Trophoblast cell (in vitro differentiated cells and primary cell): Measurements from ENCODE around the gene RALGDS.

Experiments used
- DNase-seq, 2 donors: peaks; one replicate each; pipeline ENCODE4 v3.0.0-alpha.2; 2016
- H2AFZ ChIP-seq: 2 replicates; pipeline ENCODE4 v1.6.1; 2013; ENCODE audit warnings: low read length, moderate library complexity, mild to moderate bottlenecking; ENCODE audit not compliant: insufficient read depth, poor library complexity
- H2AK5ac ChIP-seq: 2 replicates; pipeline ENCODE4 v1.6.1; 2013; ENCODE audit warnings: mild to moderate bottlenecking, low read length
- H2BK120ac ChIP-seq: 2 replicates; pipeline ENCODE4 v1.6.1; 2013; ENCODE audit warnings: low read length, mild to moderate bottlenecking, moderate library complexity; ENCODE audit not compliant: insufficient read depth, poor library complexity
- H2BK12ac ChIP-seq: 2 replicates; pipeline ENCODE4 v1.6.1; 2013; ENCODE audit warnings: mild to moderate bottlenecking, low read length, moderate library complexity
- H2BK5ac ChIP-seq: 2 replicates; pipeline ENCODE4 v1.6.1; 2013; ENCODE audit warnings: low read length, low read depth, moderate library complexity, mild to moderate bottlenecking; ENCODE audit not compliant: poor library complexity
- H3K14ac ChIP-seq: 2 replicates; pipeline ENCODE4 v1.6.1; 2013; ENCODE audit warnings: mild to moderate bottlenecking, low read length
- H3K18ac ChIP-seq: 2 replicates; pipeline ENCODE4 v1.6.1; 2013; ENCODE audit warnings: mild to moderate bottlenecking, low read length
- H3K23ac ChIP-seq: 2 replicates; pipeline ENCODE4 v1.6.1; 2013; ENCODE audit warnings: low read length
- H3K27ac ChIP-seq: 2 replicates; pipeline ENCODE4 v1.5.1; 2013; ENCODE audit warnings: low read depth, mild to moderate bottlenecking, inconsistent platforms, low read length, moderate library complexity
- H3K27me3 ChIP-seq: 2 replicates; pipeline ENCODE4 v1.6.1; 2013; ENCODE audit warnings: inconsistent platforms, mild to moderate bottlenecking, low read length, moderate library complexity; ENCODE audit not compliant: insufficient read depth
- H3K36me3 ChIP-seq, 2 experiments: 1 replicate in 1 of 2; 2 replicates in 1 of 2; pipeline ENCODE4 v1.6.1; 2013; ENCODE audit warnings: low read length in 2 of 2, mild to moderate bottlenecking in 2 of 2, moderate library complexity in 1 of 2; ENCODE audit not compliant: insufficient read depth in 2 of 2, control insufficient read depth in 1 of 2
- H3K4ac ChIP-seq: 2 replicates; pipeline ENCODE4 v1.6.1; 2013; ENCODE audit warnings: low read depth, mild to moderate bottlenecking, low read length, moderate library complexity
- H3K4me1 ChIP-seq, 2 experiments: 1 replicate in 1 of 2; 2 replicates in 1 of 2; pipeline ENCODE4 v1.6.1; 2013; ENCODE audit warnings: low read length in 2 of 2, mild to moderate bottlenecking in 2 of 2, moderate library complexity in 1 of 2; ENCODE audit not compliant: insufficient read depth in 2 of 2, control insufficient read depth in 1 of 2
- H3K4me2 ChIP-seq: 2 replicates; pipeline ENCODE4 v1.6.1; 2013; ENCODE audit warnings: inconsistent platforms, mild to moderate bottlenecking, low read length, moderate library complexity
- H3K4me3 ChIP-seq: 2 replicates; pipeline ENCODE4 v1.5.1; 2013; ENCODE audit warnings: mild to moderate bottlenecking, low read depth, low read length, inconsistent platforms
- H3K79me1 ChIP-seq: one replicate; pipeline ENCODE4 v1.6.1; 2013; ENCODE audit warnings: low read length
- H3K79me2 ChIP-seq: 2 replicates; pipeline ENCODE4 v1.6.1; 2013; ENCODE audit warnings: low read length, mild to moderate bottlenecking; ENCODE audit not compliant: control insufficient read depth, insufficient read depth, poor library complexity
- H3K9ac ChIP-seq: 2 replicates; pipeline ENCODE4 v1.6.1; 2013; ENCODE audit warnings: mild to moderate bottlenecking, low read length
- H3K9me3 ChIP-seq: 2 replicates; pipeline ENCODE4 v1.6.1; 2013; ENCODE audit warnings: low read depth, mild to moderate bottlenecking, control low read depth, inconsistent platforms, low read length; ENCODE audit not compliant: insufficient read depth
- H4K12ac ChIP-seq: 2 replicates; pipeline ENCODE4 v1.6.1; 2013; ENCODE audit warnings: low read depth, mild to moderate bottlenecking, low read length, moderate library complexity
- H4K8ac ChIP-seq: 2 replicates; pipeline ENCODE4 v1.6.1; 2013; ENCODE audit warnings: low read depth, mild to moderate bottlenecking, low read length, moderate library complexity
- H4K91ac ChIP-seq: one replicate; pipeline ENCODE4 v1.6.1; 2013; ENCODE audit warnings: low read depth, mild to moderate bottlenecking, low read length, moderate library complexity
- WGBS: extraction: QIAGEN DNeasy Blood & Tissue Kit; methylation state at CpG from one replicate; pipeline ENCODE4 v1.1.7; 2013; ENCODE audit warnings: missing lambda C conversion rate; ENCODE audit not compliant: insufficient read length, insufficient coverage; ENCODE audit errors: extremely low coverage; 5-methylcytosine and 5-hydroxymethylcytosine counted together

Gene RALGDS

GRCh38 chr9:133056533-133056932, 64.5 kb downstream of the RALGDS start:
- Histone ChIP-seq H2BK120ac (no peak overlapping the region), H3K18ac (no peak overlapping the region), H3K4me1 (peaks cover 13 to 14% of the 10 kb centered on the region in 2 experiments), H3K23ac (no peak overlapping the region), H3K36me3 (peaks cover 65 to 67% of the 10 kb centered on the region in 2 experiments), H2AFZ (no peak overlapping the region), H3K27me3 (no peaks in the 10 kb centered on the region), H4K91ac (no peak overlapping the region), H3K9me3 (peaks cover 2% of the 10 kb centered on the region), H3K9ac (no peak overlapping the region), H4K12ac (no peak overlapping the region), H2AK5ac (no peak overlapping the region), H3K27ac (no peak overlapping the region), H3K14ac (no peak overlapping the region), H3K79me1 (no peaks in the 10 kb centered on the region), H3K79me2 (no peaks in the 10 kb centered on the region), H3K4me3 (no peak overlapping the region), H2BK5ac (no peak overlapping the region), H3K4ac (no peak overlapping the region), H4K8ac (no peak overlapping the region), H3K4me2 (no peak overlapping the region), H2BK12ac (no peak overlapping the region)
- no peak for DNase-seq
- no CpG with 5 or more reads among the region's 13 CpGs for WGBS

GRCh38 chr9:133055788-133056420, 65.1 kb downstream of the RALGDS start:
- no peak overlapping the region for H3K23ac ChIP-seq
- H3K79me1 ChIP-seq: no peaks in the 10 kb centered on the region
- H3K18ac ChIP-seq: no peak overlapping the region
- H2AFZ ChIP-seq: no peak overlapping the region
- no peak overlapping the region for H2AK5ac ChIP-seq
- peaks cover 2% of the 10 kb centered on the region for H3K9me3 ChIP-seq
- H3K27me3 ChIP-seq: no peaks in the 10 kb centered on the region
- no peak overlapping the region for H3K4me2 ChIP-seq
- H4K8ac ChIP-seq: no peak overlapping the region
- DNase-seq: no peak
- no peak overlapping the region for H2BK120ac ChIP-seq
- H4K91ac ChIP-seq: no peak overlapping the region
- H2BK12ac ChIP-seq: no peak overlapping the region
- peaks cover 8 to 9% of the 10 kb centered on the region in 2 experiments for H3K4me1 ChIP-seq
- WGBS: no CpG with 5 or more reads among the region's 17 CpGs
- H3K36me3 ChIP-seq: peaks cover 70 to 73% of the 10 kb centered on the region in 2 experiments
- H4K12ac ChIP-seq: no peak overlapping the region
- H3K9ac ChIP-seq: no peak overlapping the region
- no peak overlapping the region for H3K14ac ChIP-seq
- H3K4ac ChIP-seq: no peak overlapping the region
- no peak overlapping the region for H3K27ac ChIP-seq
- no peaks in the 10 kb centered on the region for H3K79me2 ChIP-seq
- H2BK5ac ChIP-seq: no peak overlapping the region
- H3K4me3 ChIP-seq: no peak overlapping the region

- H2BK5ac ChIP-seq: no peak overlapping the region
- no peak overlapping the region for H2BK12ac ChIP-seq
- WGBS: no CpG with 5 or more reads among the region's 16 CpGs
- H4K91ac ChIP-seq: no peak overlapping the region
- no peaks in the 10 kb centered on the region for H3K27me3 ChIP-seq
- H3K27ac ChIP-seq: no peak overlapping the region
- H3K4me2 ChIP-seq: no peak overlapping the region
- H2BK120ac ChIP-seq: no peak overlapping the region
- no peak overlapping the region for H3K4ac ChIP-seq
- no peak overlapping the region for H4K12ac ChIP-seq
- H3K9me3 ChIP-seq: peaks cover 2% of the 10 kb centered on the region
- no peak overlapping the region for H2AK5ac ChIP-seq
- H3K4me1 ChIP-seq: peaks cover 4% of the 10 kb centered on the region in 2 experiments
- DNase-seq: no peak
- no peak overlapping the region for H3K14ac ChIP-seq
- no peaks in the 10 kb centered on the region for H3K79me1 ChIP-seq
- H4K8ac ChIP-seq: no peak overlapping the region
- no peak overlapping the region for H2AFZ ChIP-seq
- H3K4me3 ChIP-seq: no peak overlapping the region
- no peaks in the 10 kb centered on the region for H3K79me2 ChIP-seq
- peaks cover 78 to 83% of the 10 kb centered on the region in 2 experiments for H3K36me3 ChIP-seq
- H3K23ac ChIP-seq: no peak overlapping the region
- H3K18ac ChIP-seq: no peak overlapping the region
- no peak overlapping the region for H3K9ac ChIP-seq
Measured at GRCh38 chr9:133054966-133055365, 66.1 kb downstream of the RALGDS start.

- DNase-seq: no peak
- Histone ChIP-seq H3K4me3 (peak overlapping the region; percentile 51), H2AK5ac (no peak overlapping the region), H3K27ac (no peak overlapping the region), H3K18ac (no peak overlapping the region), H3K79me2 (no peaks in the 10 kb centered on the region), H4K8ac (no peak overlapping the region), H4K12ac (no peak overlapping the region), H3K4ac (no peak overlapping the region), H2BK12ac (no peak overlapping the region), H3K23ac (no peak overlapping the region), H3K4me1 (no peaks in the 10 kb centered on the region), H3K9ac (no peak overlapping the region), H4K91ac (no peak overlapping the region), H3K36me3 (peaks cover 82 to 88% of the 10 kb centered on the region in 2 experiments), H3K4me2 (no peak overlapping the region), H2BK5ac (no peak overlapping the region), H3K79me1 (no peaks in the 10 kb centered on the region), H3K9me3 (peaks cover 2% of the 10 kb centered on the region), H3K27me3 (no peaks in the 10 kb centered on the region), H2BK120ac (no peak overlapping the region), H3K14ac (no peak overlapping the region), H2AFZ (no peak overlapping the region)
- no CpG with 5 or more reads among the region's 24 CpGs for WGBS
Measured at GRCh38 chr9:133054194-133054890, 66.7 kb downstream of the RALGDS start.
